Stimulated activated CD8-positive, alpha-beta memory T cell treated with anti-CD3 and anti-CD28 coated beads, Interleukin-7, amount 100 ng/mL, for 4 hours (primary cell): Measurements from ENCODE around the gene CLEC17A.
"Not testable (repeated sequence)": the region's sequence is repeated elsewhere in the genome, so short reads cannot be mapped to it uniquely, and the experiment has no call there.

Experiments
- DNase-seq, 2 donors: peaks; one replicate each; pipeline ENCODE4 v3.0.0-alpha.2; 2020; ENCODE audit warnings: low read depth in 2 of 2

The CLEC17A gene

GRCh38 chr19:14580623-14581237, 2.2 kb upstream of the CLEC17A start:
- no peak for DNase-seq

DNA sequence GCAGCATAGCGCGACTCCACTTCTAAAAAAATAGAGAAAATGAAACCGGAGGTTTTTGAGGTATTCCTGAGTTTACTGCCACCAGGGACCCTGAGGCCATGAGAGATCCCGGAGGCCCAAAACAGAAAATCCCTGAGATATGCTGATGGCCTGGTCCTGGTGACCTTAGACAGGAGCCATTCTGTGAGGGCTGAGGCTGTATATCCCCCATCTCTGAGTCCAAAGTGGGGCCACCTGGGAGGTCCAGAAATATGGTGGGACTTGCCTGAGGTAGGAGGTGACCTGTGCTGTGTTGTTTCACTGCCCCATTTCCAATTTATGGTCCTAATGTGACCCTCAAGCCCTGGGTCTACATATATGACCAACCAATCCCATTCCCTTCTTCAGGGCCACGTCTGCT, 1.5 kb downstream of the CLEC17A start:
- not testable (repeated sequence) for DNase-seq

DNA sequence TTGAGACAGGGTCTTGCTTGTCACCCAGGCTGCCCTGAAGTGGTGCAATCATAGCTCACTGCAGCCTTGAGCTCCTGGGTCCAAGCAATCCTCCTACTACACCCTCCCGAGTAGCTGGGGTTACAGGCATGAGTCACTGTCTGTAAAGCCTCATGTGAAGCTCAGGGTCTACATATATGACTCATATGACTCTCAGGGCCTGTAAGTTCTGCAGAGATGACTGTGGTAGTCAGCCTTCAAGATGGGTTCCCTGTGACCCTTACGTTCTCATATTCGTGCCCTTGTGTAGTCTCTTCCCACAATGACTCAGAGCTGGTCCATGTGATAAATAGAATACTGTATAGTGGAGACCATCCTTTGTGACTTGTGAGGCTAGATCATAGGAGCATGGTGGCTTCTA, 2.3 kb downstream of the CLEC17A start:
- DNase-seq: not testable (repeated sequence)

DNA sequence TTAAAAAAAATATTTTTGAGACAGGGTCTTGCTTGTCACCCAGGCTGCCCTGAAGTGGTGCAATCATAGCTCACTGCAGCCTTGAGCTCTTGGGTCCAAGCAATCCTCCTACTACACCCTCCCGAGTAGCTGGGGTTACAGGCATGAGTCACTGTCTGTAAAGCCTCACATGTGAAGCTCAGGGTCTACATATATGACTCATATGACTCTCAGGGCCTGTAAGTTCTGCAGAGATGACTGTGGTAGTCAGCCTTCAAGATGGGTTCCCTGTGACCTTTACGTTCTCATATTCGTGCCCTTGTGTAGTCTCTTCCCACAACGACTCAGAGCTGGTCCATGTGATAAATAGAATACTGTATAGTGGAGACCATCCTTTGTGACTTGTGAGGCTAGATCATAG, 6.5 kb downstream of the CLEC17A start:
- DNase-seq: not testable (repeated sequence)

DNA sequence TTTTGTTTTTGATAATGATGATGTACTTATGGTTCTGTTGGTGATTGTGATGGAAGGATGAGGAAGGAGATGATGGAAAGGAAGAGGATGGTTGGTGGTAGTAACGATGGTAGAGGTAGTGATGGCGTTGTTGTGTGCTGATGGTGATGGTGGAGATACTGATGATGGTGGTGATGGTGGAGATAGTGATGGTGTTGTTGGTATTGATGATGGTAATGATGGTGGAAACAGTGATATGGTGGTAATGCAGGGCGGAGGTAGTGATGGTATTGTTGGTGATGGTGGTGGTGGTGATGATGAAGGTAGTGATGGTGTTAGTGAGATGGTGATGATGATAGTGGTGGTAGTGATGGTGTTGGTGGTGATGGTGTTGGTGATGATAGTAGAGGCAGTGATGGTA, 12.7 kb downstream of the CLEC17A start:
- DNase-seq: no peak

DNA sequence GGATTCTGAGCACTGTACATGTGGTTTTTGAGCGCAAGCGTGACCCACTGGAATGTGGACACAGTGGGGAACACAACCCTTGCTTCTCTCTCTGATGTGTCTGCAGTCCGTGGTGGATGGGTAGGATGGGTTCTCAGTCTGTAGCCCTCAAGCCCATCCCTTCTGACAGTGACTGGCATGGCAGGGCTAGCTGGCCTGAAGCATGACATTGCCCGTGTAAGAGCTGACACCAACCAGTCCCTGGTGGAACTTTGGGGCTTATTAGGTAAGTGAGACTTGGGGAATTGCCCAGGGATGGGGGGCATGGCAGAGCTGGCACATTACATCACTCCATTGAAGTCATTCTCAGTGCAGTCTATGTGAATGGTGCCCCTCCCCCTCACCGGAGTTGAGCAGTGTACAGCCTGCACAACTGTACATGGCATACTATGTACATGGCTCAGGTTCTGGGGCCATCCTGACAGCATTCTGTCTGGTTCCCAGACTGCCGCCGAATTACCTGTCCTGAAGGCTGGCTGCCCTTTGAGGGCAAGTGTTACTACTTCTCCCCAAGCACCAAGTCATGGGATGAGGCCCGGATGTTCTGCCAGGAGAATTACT, 16.8 kb downstream of the CLEC17A start:
- DNase-seq: no peak

- no peak for DNase-seq
Measured at GRCh38 chr19:14603990-14604387, 21.1 kb downstream of the CLEC17A start.

GRCh38 chr19:14606627-14607026, 23.7 kb downstream of the CLEC17A start:
- no peak for DNase-seq

- DNase-seq: no peak
Measured at GRCh38 chr19:14611051-14611450, 28.2 kb downstream of the CLEC17A start.

- DNase-seq: not testable (repeated sequence)
Measured at GRCh38 chr19:14612242-14612641, 29.4 kb downstream of the CLEC17A start.

GRCh38 chr19:14612657-14613056, 29.8 kb downstream of the CLEC17A start:
- no peak for DNase-seq

- not testable (repeated sequence) for DNase-seq
Measured at GRCh38 chr19:14613399-14614098, 30.7 kb downstream of the CLEC17A start.

DNA sequence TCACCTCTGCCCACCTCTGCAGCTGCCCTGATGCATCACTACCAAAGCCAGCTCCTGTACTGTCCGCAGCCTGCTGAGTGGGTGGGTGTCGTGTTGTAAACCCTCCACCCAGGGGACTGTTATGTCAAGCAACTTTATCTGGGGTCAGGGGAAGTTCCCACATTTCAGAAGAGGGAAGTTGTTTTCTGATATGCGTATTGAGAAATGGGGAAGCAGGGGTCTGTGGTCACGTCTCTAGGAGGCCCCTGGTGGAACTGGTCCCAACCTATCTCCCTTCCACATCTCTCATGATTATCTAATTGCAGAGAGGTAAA, 31.2 kb downstream of the CLEC17A start:
- DNase-seq: no peak

GRCh38 chr19:14615623-14616022, 32.7 kb downstream of the CLEC17A start:
- no peak for DNase-seq

DNA sequence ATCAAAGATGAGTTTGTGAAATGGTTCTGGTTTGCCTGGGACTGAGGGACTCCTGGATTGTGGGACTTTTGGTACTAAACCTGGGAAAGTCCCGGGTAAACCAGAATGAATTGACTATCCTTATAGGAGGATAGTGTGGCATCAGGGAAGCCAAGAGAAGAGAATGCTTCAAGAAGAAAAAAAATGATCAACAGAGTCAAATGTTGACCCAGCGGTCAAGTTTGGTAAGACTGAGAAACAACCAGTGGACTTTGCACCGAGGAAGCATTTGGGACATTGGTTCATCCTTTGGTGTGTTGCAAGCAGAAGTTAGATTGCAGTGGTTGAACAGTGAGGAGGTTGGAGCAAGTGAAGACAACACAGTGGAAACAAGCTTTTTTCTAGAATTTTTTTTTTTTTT, 33.5 kb downstream of the CLEC17A start:
- DNase-seq: no peak

DNA sequence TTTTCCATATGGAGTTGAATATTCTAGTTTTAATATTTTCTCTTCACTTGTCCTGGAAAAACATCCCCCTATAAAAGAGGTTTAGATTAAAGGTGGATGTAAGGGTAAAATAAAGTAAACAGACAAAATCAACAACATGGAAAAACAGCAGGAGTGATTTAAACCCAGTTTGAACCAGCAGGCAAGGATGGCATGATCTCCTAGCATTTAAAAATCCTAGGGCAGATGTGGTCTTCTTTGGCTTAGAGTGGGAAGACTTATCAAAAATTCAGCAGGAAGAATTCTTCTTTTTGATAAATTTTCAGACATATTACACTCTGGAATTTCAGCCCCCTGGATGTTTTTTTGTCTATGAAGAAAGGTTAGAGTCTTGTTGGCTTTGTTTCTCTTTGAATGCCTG, 36.5 kb downstream of the CLEC17A start:
- DNase-seq: no peak

DNA sequence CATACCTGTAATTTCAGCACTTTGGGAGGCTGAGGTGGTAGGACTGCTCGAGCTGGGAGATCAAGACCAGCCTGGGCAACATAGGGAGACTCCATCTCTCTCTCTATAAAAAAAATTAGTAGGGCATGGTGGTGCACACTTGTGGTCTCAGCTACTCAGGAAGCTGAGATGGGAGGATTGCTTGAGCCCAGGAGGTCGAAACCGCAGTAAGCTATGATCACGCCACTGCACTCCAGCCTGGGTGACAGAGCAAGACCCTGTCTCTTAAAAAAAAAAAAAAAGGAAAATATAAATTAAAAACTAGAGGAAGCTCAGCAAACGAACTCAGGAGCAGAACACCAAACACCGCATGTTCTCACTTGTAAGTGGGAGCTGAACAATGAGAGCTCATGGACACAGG, 41.6 kb downstream of the CLEC17A start:
- not testable (repeated sequence) for DNase-seq

GRCh38 chr19:14629557-14629956, 46.7 kb downstream of the CLEC17A start:
- DNase-seq: no peak

DNA sequence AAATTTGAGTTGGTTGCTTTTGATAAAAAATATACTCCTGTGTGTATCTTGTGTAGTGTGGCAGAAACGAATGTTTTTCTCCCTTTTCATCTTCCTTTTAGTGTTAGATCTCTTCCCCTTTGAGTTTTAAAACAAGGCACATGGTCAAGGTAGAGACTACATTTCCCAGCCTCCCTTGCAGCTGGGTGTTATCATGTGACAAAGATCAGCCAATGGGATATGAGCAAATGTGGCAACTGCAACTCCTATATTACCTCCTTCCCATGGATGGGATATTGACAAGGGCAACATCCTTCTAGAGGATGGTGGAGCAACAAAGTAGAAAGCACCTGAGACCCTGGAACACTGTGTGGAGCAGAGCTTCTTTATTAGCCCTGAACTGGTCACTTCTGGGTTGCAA, 49.4 kb downstream of the CLEC17A start:
- no peak for DNase-seq

DNA sequence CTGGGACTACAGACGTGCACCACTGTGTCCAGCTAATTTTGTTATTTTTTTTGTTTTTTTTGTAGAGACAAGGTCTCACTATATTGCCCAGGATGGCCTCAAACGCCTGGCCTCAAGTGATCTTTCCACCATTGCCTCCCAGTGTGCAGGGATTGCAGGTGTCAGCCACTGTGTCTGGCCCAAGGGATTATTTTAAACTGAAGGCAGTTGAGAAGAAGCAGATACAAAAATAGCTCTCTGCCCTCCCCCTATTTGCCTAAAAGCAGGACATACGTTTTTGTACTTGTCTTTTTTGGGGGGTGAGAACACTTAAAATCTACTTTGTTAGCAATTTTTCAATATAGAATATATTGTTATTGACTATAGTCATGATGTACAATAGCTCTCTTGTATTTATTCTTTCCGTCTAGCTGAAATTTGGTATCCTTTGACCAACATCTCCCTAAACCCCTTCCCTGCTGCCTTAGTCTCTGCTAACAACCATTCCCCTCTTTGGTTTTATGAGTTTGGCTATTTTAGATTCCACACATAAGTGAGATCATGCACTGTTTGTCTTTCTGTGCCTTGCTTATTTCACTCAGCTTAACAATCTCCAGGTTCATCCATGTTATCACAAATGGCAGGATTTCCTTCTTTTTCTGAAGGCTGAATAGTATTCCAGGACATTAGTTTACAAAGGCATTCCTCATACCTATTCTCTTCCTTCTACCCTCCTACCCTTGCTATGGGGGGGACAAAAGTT, 56.8 kb downstream of the CLEC17A start:
- DNase-seq: no peak

DNA sequence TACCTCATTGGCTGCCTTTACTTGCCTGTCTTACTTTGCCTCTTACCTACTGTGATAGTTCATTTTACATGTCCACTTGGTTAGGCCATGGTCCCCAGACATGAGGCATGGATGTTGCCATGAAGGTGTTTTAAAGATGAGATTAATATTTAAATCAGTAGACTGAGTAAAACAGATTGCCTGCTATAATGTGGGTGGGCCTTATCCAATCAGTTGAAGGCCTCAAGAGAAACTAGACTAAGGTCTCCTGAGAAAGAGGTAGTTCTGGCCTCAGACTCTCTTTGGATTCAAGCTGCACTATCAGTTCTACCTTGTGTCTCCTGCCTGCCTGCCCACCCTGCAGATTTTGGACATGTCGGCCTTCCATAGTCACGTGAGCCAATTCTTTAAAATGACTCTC, 65.6 kb downstream of the CLEC17A start:
- no peak for DNase-seq

- DNase-seq: no peak
Measured at GRCh38 chr19:14649020-14649419, 66.1 kb downstream of the CLEC17A start.

DNA sequence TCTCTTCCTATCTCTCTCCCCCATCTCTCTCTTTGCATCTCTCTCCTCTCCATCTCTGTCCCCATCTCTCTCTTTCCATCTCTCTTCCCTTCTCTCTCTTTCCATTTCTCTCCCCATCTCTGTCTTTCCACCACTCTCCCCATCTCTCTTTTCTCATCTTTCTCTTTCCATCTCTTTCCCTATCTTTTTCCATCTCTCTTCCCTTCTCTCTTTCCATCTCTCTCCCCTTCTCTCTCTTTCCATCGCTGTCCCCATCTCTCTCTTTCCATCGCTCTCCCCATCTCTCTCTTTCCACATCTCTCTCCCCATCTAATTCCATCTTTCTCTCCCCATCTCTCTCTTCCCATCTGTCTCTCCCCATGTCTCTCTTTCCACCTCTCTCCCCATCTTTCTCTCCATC, 67.3 kb downstream of the CLEC17A start:
- DNase-seq: no peak
